Forelimb muscle (tissue), 1 donor: ENCODE measurements around the gene FAM181A. TPM values are rescaled to one million over a fixed set of nuclear protein-coding genes. Genes with fewer than 3 reads are reported as not detected.

Source experiments
- DNase-seq: peaks from one replicate; pipeline ENCODE4 v3.0.0-alpha.2; 2013; ENCODE audit warnings: low read depth
- polyA plus RNA-seq: library from polyadenylated mRNA; unstranded; fragments of 120-200 nt; gene quantifications from one replicate; pipeline ENCODE4 v1.2.1, GENCODE V29; 2013; ENCODE audit not compliant: insufficient read length

The FAM181A gene
- polyA plus RNA-seq, 1 donor, result not detected

GRCh38 chr14:93978735-93979134 is 51.6 kb downstream of the FAM181A start:
- no peak for DNase-seq

Other genes with a start within 250 kb of the FAM181A start
- 3.5 TPM for gene PRIMA1, start 138.9 kb upstream of the FAM181A start, polyA plus RNA-seq
- gene ASB2, start 49.2 kb downstream of the FAM181A start, polyA plus RNA-seq, result 38.2 TPM
- 0.13 TPM for gene CCDC197, start 70.0 kb downstream of the FAM181A start, polyA plus RNA-seq
- 0.49 TPM for gene OTUB2, start 99.0 kb downstream of the FAM181A start, polyA plus RNA-seq
- 84.1 TPM for gene DDX24, start 153.9 kb downstream of the FAM181A start, polyA plus RNA-seq
- gene IFI27L1, start 154.0 kb downstream of the FAM181A start, polyA plus RNA-seq, result 12.2 TPM
- 2.4 TPM for gene IFI27, start 183.4 kb downstream of the FAM181A start, polyA plus RNA-seq
- 9.8 TPM for gene IFI27L2, start 202.3 kb downstream of the FAM181A start, polyA plus RNA-seq
- 0.13 TPM for gene PPP4R4, start 247.0 kb downstream of the FAM181A start, polyA plus RNA-seq